GM23248 (cell line): ENCODE measurements around the gene SSBP2. TPM values are rescaled to one million over a fixed set of nuclear protein-coding genes. Genes with fewer than 3 reads are reported as not detected.
"Not testable (repeated sequence)": the region's sequence is repeated elsewhere in the genome, so short reads cannot be mapped to it uniquely, and the experiment has no call there.

Experiments
- DNase-seq: peaks from one replicate; pipeline ENCODE4 v3.0.0-alpha.2; 2015
- H2AFZ ChIP-seq: fragments of 200-600 bp; sonication (generic); 2 replicates; pipeline ENCODE4 v1.6.1; 2016; ENCODE audit warnings: antibody characterized with exemption
- H3F3A ChIP-seq: fragments of 200-600 bp; sonication (generic); 2 replicates; pipeline ENCODE4 v1.6.1; 2016; ENCODE audit warnings: mild to moderate bottlenecking, antibody characterized with exemption, mixed run types; ENCODE audit not compliant: insufficient read depth
- H3K27ac ChIP-seq: fragments of 200-600 bp; sonication (generic); 2 replicates; pipeline ENCODE4 v1.5.1; 2016; ENCODE audit warnings: mild to moderate bottlenecking
- H3K27me3 ChIP-seq: fragments of 200-600 bp; sonication (generic); replicated peaks from 2 replicates; pipeline ENCODE4 v1.6.1; 2016; ENCODE audit warnings: mild to moderate bottlenecking; ENCODE audit not compliant: insufficient read depth
- H3K36me3 ChIP-seq: fragments of 200-600 bp; sonication (generic); 2 replicates; pipeline ENCODE4 v1.6.1; 2016; ENCODE audit warnings: low read depth, mild to moderate bottlenecking
- H3K4me1 ChIP-seq: fragments of 200-600 bp; sonication (generic); 2 replicates; pipeline ENCODE4 v1.6.1; 2016; ENCODE audit warnings: mild to moderate bottlenecking; ENCODE audit not compliant: insufficient read depth
- H3K4me2 ChIP-seq: fragments of 200-600 bp; sonication (generic); one replicate; pipeline ENCODE4 v1.6.1; 2016; ENCODE audit warnings: mild to moderate bottlenecking; ENCODE audit not compliant: unreplicated experiment
- H3K4me3 ChIP-seq: fragments of 200-600 bp; sonication (generic); 2 replicates; pipeline ENCODE4 v1.5.1; 2016; ENCODE audit warnings: mild to moderate bottlenecking
- H3K79me2 ChIP-seq: fragments of 200-600 bp; sonication (generic); 2 replicates; pipeline ENCODE4 v1.6.1; 2016; ENCODE audit warnings: mild to moderate bottlenecking; ENCODE audit not compliant: insufficient read depth
- H3K9ac ChIP-seq: fragments of 200-600 bp; sonication (generic); 2 replicates; pipeline ENCODE4 v1.6.1; 2016; ENCODE audit warnings: mild to moderate bottlenecking
- H3K9me2 ChIP-seq: fragments of 200-600 bp; sonication (generic); 2 replicates; pipeline ENCODE4 v1.6.1; 2016; ENCODE audit warnings: mixed run types, mild to moderate bottlenecking, moderate library complexity; ENCODE audit not compliant: insufficient read depth
- H3K9me3 ChIP-seq: fragments of 200-600 bp; sonication (generic); one replicate; pipeline ENCODE4 v1.6.1; 2017; ENCODE audit warnings: low read depth
- H4K20me1 ChIP-seq: fragments of 200-600 bp; sonication (generic); 2 replicates; pipeline ENCODE4 v1.6.0; 2016; ENCODE audit not compliant: insufficient read depth
- EZH2 ChIP-seq: fragments of 200-600 bp; sonication (generic); IDR thresholded peaks from 2 replicates; pipeline ENCODE4 v1.6.1; 2018; ENCODE audit warnings: antibody characterized with exemption, mild to moderate bottlenecking; ENCODE audit not compliant: insufficient read depth, poor library complexity, severe bottlenecking
- EZH2phosphoT487 ChIP-seq: fragments of 200-600 bp; sonication (generic); IDR thresholded peaks from 2 replicates; pipeline ENCODE4 v1.6.1; 2018; ENCODE audit warnings: antibody characterized with exemption, moderate library complexity, mild to moderate bottlenecking, low read depth; ENCODE audit not compliant: insufficient read depth
- WGBS, 2 experiments: methylation state at CpG; one replicate each; pipeline ENCODE4 v1.1.6; 2015 to 2017; ENCODE audit warnings: low lambda C conversion rate in 2 of 2, low coverage in 1 of 2; ENCODE audit errors: missing lambda C conversion rate in 2 of 2; 5-methylcytosine and 5-hydroxymethylcytosine counted together
- in situ Hi-C: fragments of 300-500 bp; cut with MboI; formaldehyde crosslinking; loops from 2 replicates; pipeline ENCODE4 v1.15.0; 2020
- polyA plus RNA-seq: library from polyadenylated mRNA; unstranded; fragments of >200 nt; fragmentation: Nextera tagmentation; extraction: Ambion mirVana; gene quantifications from 2 replicates; pipeline ENCODE4 v1.2.1, GENCODE V29; 2016
- total RNA-seq: library from RNA; depleted of rRNA; stranded (reverse); fragments of >200 nt; shearing (Covaris generic); gene quantifications from 2 replicates; pipeline ENCODE4 v1.2.3, GENCODE V29; 2014

Gene SSBP2
- total and polyA plus RNA-seq, 2 experiments from 2014 or later, result 25.5 to 40.0 TPM

- Histone ChIP-seq H4K20me1 (no peaks in the 10 kb centered on the region), H3K27me3 (no peaks in the 10 kb centered on the region), H3K79me2 (no peaks in the 10 kb centered on the region), H3K4me3 (no peak overlapping the region), H3K36me3 (no peaks in the 10 kb centered on the region), H3K4me1 (peaks cover 18% of the 10 kb centered on the region), H3K4me2 (no peak overlapping the region), H3K27ac (no peak overlapping the region), H2AFZ (no peak overlapping the region), H3F3A (0 out of 2 replicates have a peak, but pooled peaks cover 4% of the 10 kb centered on the region), H3K9me2 (no peaks in the 10 kb centered on the region), H3K9ac (no peak overlapping the region), H3K9me3 (no peaks in the 10 kb centered on the region)
- 50 to 87% methylated on average over 1 of the region's 1 CpG for WGBS, 2 experiments
- in situ Hi-C loops, result no loop called here
- TF ChIP-seq EZH2 (no peak), EZH2phosphoT487 (no peak)
- DNase-seq, result no peak
Measured at GRCh38 chr5:81631621-81632020, 119.3 kb downstream of the SSBP2 start.

- Histone ChIP-seq H3F3A (peaks cover 7% of the 10 kb centered on the region; the same call in 1 of the 2 replicates), H3K4me3 (no peak overlapping the region), H3K4me1 (peaks cover 23% of the 10 kb centered on the region), H3K4me2 (no peak overlapping the region), H3K79me2 (no peaks in the 10 kb centered on the region), H3K9me2 (no peaks in the 10 kb centered on the region), H3K9ac (no peak overlapping the region), H3K27ac (no peak overlapping the region), H4K20me1 (no peaks in the 10 kb centered on the region), H3K36me3 (no peaks in the 10 kb centered on the region), H3K27me3 (no peaks in the 10 kb centered on the region), H2AFZ (no peak overlapping the region), H3K9me3 (no peaks in the 10 kb centered on the region)
- no peak for TF ChIP-seq EZH2
- no peak for TF ChIP-seq EZH2phosphoT487
- DNase-seq, result peak; percentile 9
- in situ Hi-C loops, result no loop called here
- 34 to 43% methylated on average over 7 of the region's 7 CpGs for WGBS, 2 experiments
Measured at GRCh38 chr5:81631124-81631523, 119.8 kb downstream of the SSBP2 start.

GRCh38 chr5:81630684-81631083 lies 120.2 kb downstream of the SSBP2 start:
- Histone ChIP-seq H2AFZ (no peak overlapping the region), H3K79me2 (no peaks in the 10 kb centered on the region), H3K9ac (no peak overlapping the region), H3K27me3 (no peaks in the 10 kb centered on the region), H3K4me2 (no peak overlapping the region), H3K9me2 (no peaks in the 10 kb centered on the region), H3K27ac (no peak overlapping the region), H3K9me3 (no peaks in the 10 kb centered on the region), H4K20me1 (no peaks in the 10 kb centered on the region), H3F3A (peaks cover 11% of the 10 kb centered on the region; the same call in 1 of the 2 replicates), H3K4me1 (peaks cover 26% of the 10 kb centered on the region), H3K4me3 (no peak overlapping the region), H3K36me3 (no peaks in the 10 kb centered on the region)
- DNase-seq, result no peak
- in situ Hi-C loops, result no loop called here
- WGBS, 2 experiments, result 27 to 38% methylated on average over 2 of the region's 2 CpGs
- no peak for TF ChIP-seq EZH2phosphoT487
- no peak for TF ChIP-seq EZH2

- H3K4me1 ChIP-seq, result peaks cover 26% of the 10 kb centered on the region
- no peak overlapping the region for H2AFZ ChIP-seq
- H3K36me3 ChIP-seq, result no peaks in the 10 kb centered on the region
- no peaks in the 10 kb centered on the region for H3K9me3 ChIP-seq
- 79 to 84% methylated on average over 1 of the region's 1 CpG for WGBS, 2 experiments
- peaks cover 11% of the 10 kb centered on the region; the same call in 1 of the 2 replicates for H3F3A ChIP-seq
- no peak overlapping the region for H3K9ac ChIP-seq
- H3K79me2 ChIP-seq, result no peaks in the 10 kb centered on the region
- no peak overlapping the region for H3K4me3 ChIP-seq
- H3K4me2 ChIP-seq, result no peak overlapping the region
- H3K27ac ChIP-seq, result no peak overlapping the region
- TF ChIP-seq EZH2 (no peak), EZH2phosphoT487 (no peak)
- in situ Hi-C loops, result no loop called here
- H4K20me1 ChIP-seq, result no peaks in the 10 kb centered on the region
- no peak for DNase-seq
- H3K27me3 ChIP-seq, result no peaks in the 10 kb centered on the region
- no peaks in the 10 kb centered on the region for H3K9me2 ChIP-seq
Measured at GRCh38 chr5:81629986-81630385, 120.9 kb downstream of the SSBP2 start.

GRCh38 chr5:81628061-81628460 lies 122.8 kb downstream of the SSBP2 start:
- DNase-seq, H3K9me3 ChIP-seq, H3K4me2 ChIP-seq, H2AFZ ChIP-seq, H3K4me3 ChIP-seq, H3K79me2 ChIP-seq, H4K20me1 ChIP-seq, H3K27ac ChIP-seq, H3K27me3 ChIP-seq, H3K36me3 ChIP-seq, in situ Hi-C loops, H3K9me2 ChIP-seq, H3K9ac ChIP-seq: not testable (repeated sequence)
- Histone ChIP-seq H3F3A (peaks cover 11% of the 10 kb centered on the region; the same call in 1 of the 2 replicates), H3K4me1 (peaks cover 26% of the 10 kb centered on the region)
- WGBS, 2 experiments, result 95 to 96% methylated on average over 4 of the region's 4 CpGs
